ENCODE data around the gene NEU2. TPM values are rescaled to one million over a fixed set of nuclear protein-coding genes. Genes with fewer than 3 reads are reported as not detected.

NEU2 gene
- total and polyA plus RNA-seq, 9 of the 15 experiments (the other 6 are each of a cell fraction or from before 2014, with no cell fraction given): not detected

DNA sequence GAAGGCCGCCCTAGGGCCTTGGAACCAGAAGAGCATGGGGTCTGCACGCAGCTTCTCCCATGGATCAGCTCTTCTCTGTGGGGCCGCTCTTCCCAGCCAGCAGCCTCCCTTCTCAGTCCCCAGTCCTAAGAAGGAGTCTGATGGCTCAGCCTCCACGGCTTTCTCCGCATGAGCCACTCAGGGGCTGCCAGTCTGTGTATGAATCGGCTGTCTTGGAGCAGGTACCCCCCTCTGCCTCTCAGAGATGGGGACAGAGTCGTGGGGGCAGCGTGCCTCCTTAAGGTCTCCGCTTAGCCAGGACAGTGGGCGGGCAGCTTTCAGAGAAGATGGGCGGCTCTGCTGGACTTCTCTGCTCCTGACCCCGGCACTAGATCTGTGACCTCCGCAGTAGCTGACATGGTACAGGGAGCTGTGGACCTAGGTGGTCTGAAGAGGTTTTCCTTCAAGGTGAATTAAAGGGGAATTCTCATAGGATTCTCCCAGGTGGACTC, 49.3 kb downstream of the NEU2 start (continued):
- TF ChIP-seq, protein P1, sequence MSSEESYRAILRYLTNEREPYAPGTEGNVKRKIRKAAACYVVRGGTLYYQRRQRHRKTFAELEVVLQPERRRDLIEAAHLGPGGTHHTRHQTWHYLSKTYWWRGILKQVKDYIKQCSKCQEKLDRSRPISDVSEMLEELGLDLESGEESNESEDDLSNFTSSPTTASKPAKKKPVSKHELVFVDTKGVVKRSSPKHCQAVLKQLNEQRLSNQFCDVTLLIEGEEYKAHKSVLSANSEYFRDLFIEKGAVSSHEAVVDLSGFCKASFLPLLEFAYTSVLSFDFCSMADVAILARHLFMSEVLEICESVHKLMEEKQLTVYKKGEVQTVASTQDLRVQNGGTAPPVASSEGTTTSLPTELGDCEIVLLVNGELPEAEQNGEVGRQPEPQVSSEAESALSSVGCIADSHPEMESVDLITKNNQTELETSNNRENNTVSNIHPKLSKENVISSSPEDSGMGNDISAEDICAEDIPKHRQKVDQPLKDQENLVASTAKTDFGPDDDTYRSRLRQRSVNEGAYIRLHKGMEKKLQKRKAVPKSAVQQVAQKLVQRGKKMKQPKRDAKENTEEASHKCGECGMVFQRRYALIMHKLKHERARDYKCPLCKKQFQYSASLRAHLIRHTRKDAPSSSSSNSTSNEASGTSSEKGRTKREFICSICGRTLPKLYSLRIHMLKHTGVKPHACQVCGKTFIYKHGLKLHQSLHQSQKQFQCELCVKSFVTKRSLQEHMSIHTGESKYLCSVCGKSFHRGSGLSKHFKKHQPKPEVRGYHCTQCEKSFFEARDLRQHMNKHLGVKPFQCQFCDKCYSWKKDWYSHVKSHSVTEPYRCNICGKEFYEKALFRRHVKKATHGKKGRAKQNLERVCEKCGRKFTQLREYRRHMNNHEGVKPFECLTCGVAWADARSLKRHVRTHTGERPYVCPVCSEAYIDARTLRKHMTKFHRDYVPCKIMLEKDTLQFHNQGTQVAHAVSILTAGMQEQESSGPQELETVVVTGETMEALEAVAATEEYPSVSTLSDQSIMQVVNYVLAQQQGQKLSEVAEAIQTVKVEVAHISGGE (CRISPR knock-in tag; IDR thresholded peaks at IDR 0.05): no peak
- TF ChIP-seq ZZZ3 (IDR thresholded peaks at IDR 0.05) (no peak), FOXA3 (CRISPR knock-in tag; conservative IDR thresholded peaks at IDR 0.05 in 1 of 2, IDR thresholded peaks at IDR 0.05 in 1 of 2) (no peak), SIRT6 (IDR thresholded peaks at IDR 0.05; ENCODE audit: low read depth, low read length) (no peak), RNF2 (IDR thresholded peaks at IDR 0.05) (no peak), TBP (optimal IDR thresholded peaks at IDR 0.05; ENCODE audit: low read depth, low read length) (no peak)
- TF ChIP-seq, protein P2, sequence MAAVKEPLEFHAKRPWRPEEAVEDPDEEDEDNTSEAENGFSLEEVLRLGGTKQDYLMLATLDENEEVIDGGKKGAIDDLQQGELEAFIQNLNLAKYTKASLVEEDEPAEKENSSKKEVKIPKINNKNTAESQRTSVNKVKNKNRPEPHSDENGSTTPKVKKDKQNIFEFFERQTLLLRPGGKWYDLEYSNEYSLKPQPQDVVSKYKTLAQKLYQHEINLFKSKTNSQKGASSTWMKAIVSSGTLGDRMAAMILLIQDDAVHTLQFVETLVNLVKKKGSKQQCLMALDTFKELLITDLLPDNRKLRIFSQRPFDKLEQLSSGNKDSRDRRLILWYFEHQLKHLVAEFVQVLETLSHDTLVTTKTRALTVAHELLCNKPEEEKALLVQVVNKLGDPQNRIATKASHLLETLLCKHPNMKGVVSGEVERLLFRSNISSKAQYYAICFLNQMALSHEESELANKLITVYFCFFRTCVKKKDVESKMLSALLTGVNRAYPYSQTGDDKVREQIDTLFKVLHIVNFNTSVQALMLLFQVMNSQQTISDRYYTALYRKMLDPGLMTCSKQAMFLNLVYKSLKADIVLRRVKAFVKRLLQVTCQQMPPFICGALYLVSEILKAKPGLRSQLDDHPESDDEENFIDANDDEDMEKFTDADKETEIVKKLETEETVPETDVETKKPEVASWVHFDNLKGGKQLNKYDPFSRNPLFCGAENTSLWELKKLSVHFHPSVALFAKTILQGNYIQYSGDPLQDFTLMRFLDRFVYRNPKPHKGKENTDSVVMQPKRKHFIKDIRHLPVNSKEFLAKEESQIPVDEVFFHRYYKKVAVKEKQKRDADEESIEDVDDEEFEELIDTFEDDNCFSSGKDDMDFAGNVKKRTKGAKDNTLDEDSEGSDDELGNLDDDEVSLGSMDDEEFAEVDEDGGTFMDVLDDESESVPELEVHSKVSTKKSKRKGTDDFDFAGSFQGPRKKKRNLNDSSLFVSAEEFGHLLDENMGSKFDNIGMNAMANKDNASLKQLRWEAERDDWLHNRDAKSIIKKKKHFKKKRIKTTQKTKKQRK (IDR thresholded peaks at IDR 0.05; ENCODE audit: borderline replicate concordance, low read depth, low read length): no peak
